Gastrocnemius medialis (tissue), 4 donors: ENCODE measurements around the gene ASTN2. TPM values are rescaled to one million over a fixed set of nuclear protein-coding genes. Genes with fewer than 3 reads are reported as not detected.

ENCODE experiments used
- ATAC-seq, 2 donors: fragments of 150-250 bp; one replicate each; pipeline ENCODE4 v1.9.1; 2016
- DNase-seq, 2 donors: peaks; one replicate each; pipeline ENCODE4 v3.0.0-alpha.2; 2019
- H3K27ac ChIP-seq, 4 donors: fragments of 200-600 bp; sonication (generic); 1 replicate in 1 of 4; 2 replicates in 3 of 4; pipeline ENCODE4 v1.5.1; 2016 to 2018; ENCODE audit warnings: mild to moderate bottlenecking in 2 of 4, moderate library complexity in 1 of 4
- H3K27me3 ChIP-seq, 3 donors: fragments of 200-600 bp; sonication (generic) in 2 of 3; 1 replicate in 1 of 3; 2 replicates in 2 of 3; pipeline versions ENCODE4 v1.5.1 to v1.6.0; 2016 to 2019; ENCODE audit warnings: mild to moderate bottlenecking in 1 of 3, moderate library complexity in 1 of 3
- H3K36me3 ChIP-seq, 2 donors: fragments of 200-600 bp; sonication (generic) in 1 of 2; one replicate each; pipeline ENCODE4 v1.5.1; 2017 to 2018
- H3K4me1 ChIP-seq, 2 donors: fragments of 200-600 bp; sonication (generic) in 1 of 2; one replicate each; pipeline ENCODE4 v1.5.1; 2016 to 2017; ENCODE audit warnings: mild to moderate bottlenecking in 2 of 2
- H3K4me3 ChIP-seq, 4 donors: fragments of 200-600 bp; sonication (generic) in 3 of 4; 1 replicate in 1 of 4; 2 replicates in 3 of 4; pipeline ENCODE4 v1.5.1; 2016 to 2019; ENCODE audit warnings: mild to moderate bottlenecking in 2 of 4
- H3K9me3 ChIP-seq, 3 donors: fragments of 200-600 bp; sonication (generic) in 2 of 3; 1 replicate in 1 of 3; 2 replicates in 2 of 3; pipeline ENCODE4 v1.5.1; 2016 to 2019
- POLR2A ChIP-seq, 2 donors: fragments of 450-650 bp; IDR thresholded peaks; one replicate each; pipeline ENCODE4 v1.6.1; 2017; ENCODE audit warnings: antibody characterized with exemption in 2 of 2, mild to moderate bottlenecking in 2 of 2, moderate library complexity in 2 of 2
- in situ Hi-C, 4 donors: fragments of 200-750 bp; cut with MboI; loops; one replicate each; pipeline versions ENCODE4 v1.15.0 to v1.8.0; 2017; ENCODE audit warnings: low sequenced_read_pairs in 4 of 4
- intact Hi-C: fragments of 100-400 bp; cut with DNase I; formaldehyde crosslinking; loops from one replicate; pipeline ENCODE4 v1.15.1; 2023; ENCODE audit warnings: low total_unique reads
- total RNA-seq, 4 donors: library from RNA; depleted of rRNA; stranded (reverse); fragments of >200 nt; gene quantifications; one replicate each; pipeline versions ENCODE4 v1.1.0 to v1.2.3, GENCODE V29; 2016
- TF ChIP-seq, protein P1 (sequence below), 5 experiments: fragments of 450-650 bp in 3 of 5; fragments of 200-600 bp in 2 of 5; sonication (generic) in 2 of 5; IDR thresholded peaks in 4 of 5; conservative IDR thresholded peaks in 1 of 5; 1 replicate in 4 of 5; 2 replicates in 1 of 5; pipeline ENCODE4 v1.5.1; 2016 to 2019; ENCODE audit warnings: antibody characterized with exemption in 5 of 5, mild to moderate bottlenecking in 3 of 5, moderate library complexity in 3 of 5

Gene ASTN2
- total RNA-seq, 4 donors from 2014 or later = 2.5 to 4.6 (median 3.7) TPM

DNA sequence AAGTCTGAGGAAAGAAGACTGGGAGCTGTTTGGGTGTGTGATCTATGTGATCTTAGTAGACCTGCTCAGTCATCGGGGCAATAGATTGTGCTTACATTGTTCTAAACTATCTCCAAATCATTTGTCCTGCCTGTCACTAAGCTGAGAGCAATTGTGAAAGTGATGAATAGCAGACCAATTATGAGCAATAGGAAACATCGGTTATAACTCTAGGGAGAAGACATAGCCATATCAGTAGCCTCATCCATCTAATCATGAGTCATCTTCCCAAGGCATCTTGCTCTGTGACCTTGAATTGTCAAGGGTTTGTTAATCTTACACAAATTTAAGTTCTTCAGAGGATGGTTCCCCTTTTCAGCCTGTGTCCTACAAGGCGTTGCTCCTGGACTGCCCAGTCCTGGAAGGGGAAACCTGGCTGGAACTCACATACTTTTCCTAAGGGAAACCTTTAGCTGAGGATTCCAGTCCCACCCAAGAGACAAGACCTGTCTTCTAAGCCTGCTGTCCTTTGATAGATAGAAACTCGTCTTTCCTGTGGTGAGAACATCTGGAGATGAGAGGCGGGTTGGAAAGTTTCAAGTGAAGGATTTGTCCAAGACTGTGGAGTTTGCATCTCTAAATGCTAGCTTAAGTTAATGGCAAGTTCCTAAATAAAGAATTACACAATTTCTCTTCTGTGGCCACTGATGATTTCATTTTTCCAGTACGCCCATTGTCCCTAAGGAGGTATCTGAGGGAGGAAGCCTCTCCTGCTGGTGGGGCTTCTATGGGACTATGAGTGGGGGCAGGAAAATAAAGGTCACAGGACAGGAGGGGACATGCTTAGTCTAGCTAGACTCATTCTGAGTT lies 781.6 kb downstream of the ASTN2 start:
- ATAC-seq (peak; percentile 66 to 70), DNase-seq (no peak)
- H3K4me1 ChIP-seq = no peaks in the 10 kb centered on the region
- no peak overlapping the region for H3K4me3 ChIP-seq
- H3K27ac ChIP-seq = peak overlapping the region in 3 of 4 donors; percentile 7 to 54 (median 27)
- in situ Hi-C loops (no loop called here), intact Hi-C loops (no loop called here)
- H3K27me3 ChIP-seq = no peaks in the 10 kb centered on the region
- no peaks in the 10 kb centered on the region for H3K9me3 ChIP-seq
- no peaks in the 10 kb centered on the region for H3K36me3 ChIP-seq
- no peak for TF ChIP-seq POLR2A (IDR thresholded peaks at IDR 0.05)
- TF ChIP-seq, protein P1, sequence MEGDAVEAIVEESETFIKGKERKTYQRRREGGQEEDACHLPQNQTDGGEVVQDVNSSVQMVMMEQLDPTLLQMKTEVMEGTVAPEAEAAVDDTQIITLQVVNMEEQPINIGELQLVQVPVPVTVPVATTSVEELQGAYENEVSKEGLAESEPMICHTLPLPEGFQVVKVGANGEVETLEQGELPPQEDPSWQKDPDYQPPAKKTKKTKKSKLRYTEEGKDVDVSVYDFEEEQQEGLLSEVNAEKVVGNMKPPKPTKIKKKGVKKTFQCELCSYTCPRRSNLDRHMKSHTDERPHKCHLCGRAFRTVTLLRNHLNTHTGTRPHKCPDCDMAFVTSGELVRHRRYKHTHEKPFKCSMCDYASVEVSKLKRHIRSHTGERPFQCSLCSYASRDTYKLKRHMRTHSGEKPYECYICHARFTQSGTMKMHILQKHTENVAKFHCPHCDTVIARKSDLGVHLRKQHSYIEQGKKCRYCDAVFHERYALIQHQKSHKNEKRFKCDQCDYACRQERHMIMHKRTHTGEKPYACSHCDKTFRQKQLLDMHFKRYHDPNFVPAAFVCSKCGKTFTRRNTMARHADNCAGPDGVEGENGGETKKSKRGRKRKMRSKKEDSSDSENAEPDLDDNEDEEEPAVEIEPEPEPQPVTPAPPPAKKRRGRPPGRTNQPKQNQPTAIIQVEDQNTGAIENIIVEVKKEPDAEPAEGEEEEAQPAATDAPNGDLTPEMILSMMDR (IDR thresholded peaks at IDR 0.05 in 4 of 5, conservative IDR thresholded peaks at IDR 0.05 in 1 of 5) = no peak

DNA sequence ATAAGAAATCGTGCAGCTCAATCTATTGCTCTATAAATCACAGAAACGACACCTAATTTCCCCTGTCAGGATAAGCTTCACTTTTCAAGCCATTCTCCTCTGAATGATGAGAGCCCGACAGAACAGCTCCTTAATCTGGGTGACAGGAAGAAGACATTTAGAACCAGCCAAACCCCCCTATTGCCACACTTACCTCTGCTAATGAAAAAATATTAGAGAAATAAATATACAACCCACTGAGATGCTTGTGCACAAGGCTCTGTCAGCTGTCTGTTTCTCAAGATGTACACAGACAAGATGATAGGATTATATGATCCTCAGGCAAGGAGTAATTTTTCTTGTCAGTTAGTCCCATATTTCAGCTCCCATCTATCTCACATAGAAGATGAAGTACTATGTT lies 785.2 kb downstream of the ASTN2 start:
- no peaks in the 10 kb centered on the region for H3K36me3 ChIP-seq
- TF ChIP-seq, protein P1 (IDR thresholded peaks at IDR 0.05 in 4 of 5, conservative IDR thresholded peaks at IDR 0.05 in 1 of 5) = no peak
- no peak for TF ChIP-seq POLR2A (IDR thresholded peaks at IDR 0.05)
- H3K27me3 ChIP-seq = no peaks in the 10 kb centered on the region
- no peak overlapping the region for H3K27ac ChIP-seq
- H3K4me1 ChIP-seq = no peaks in the 10 kb centered on the region
- DNase-seq = no peak
- no peaks in the 10 kb centered on the region for H3K9me3 ChIP-seq
- no peak overlapping the region for H3K4me3 ChIP-seq
- in situ Hi-C loops (no loop called here), intact Hi-C loops (no loop called here)
- no peak for ATAC-seq

DNA sequence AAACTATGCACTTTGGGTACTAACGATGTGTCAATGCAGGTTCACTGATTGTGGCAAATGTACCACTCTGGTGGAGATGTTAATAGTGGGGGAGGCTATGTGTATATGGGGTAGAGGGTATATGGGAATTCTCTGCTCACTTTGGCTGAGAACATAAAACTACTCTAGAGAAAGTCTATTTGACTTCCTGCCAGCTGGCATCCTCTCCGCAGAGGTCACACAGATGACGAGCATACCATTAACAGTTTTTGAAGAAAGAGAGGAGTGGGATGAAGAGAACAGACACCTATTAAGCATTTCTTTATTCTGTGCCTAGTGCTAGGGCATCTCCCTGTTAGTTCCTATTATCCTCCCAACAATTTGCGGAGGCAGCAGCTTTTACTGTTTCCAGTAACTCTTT lies 786.1 kb downstream of the ASTN2 start:
- intact Hi-C loops (no loop called here), in situ Hi-C loops (no loop called here)
- peaks cover 0 to under 1% of the 10 kb centered on the region in 2 donors for H3K4me1 ChIP-seq
- no peak overlapping the region for H3K27ac ChIP-seq
- H3K36me3 ChIP-seq = no peaks in the 10 kb centered on the region
- TF ChIP-seq, protein P1 (IDR thresholded peaks at IDR 0.05 in 4 of 5, conservative IDR thresholded peaks at IDR 0.05 in 1 of 5) = no peak
- TF ChIP-seq POLR2A (IDR thresholded peaks at IDR 0.05) = no peak
- DNase-seq = no peak
- H3K4me3 ChIP-seq = no peak overlapping the region
- ATAC-seq = no peak
- H3K9me3 ChIP-seq = no peaks in the 10 kb centered on the region
- H3K27me3 ChIP-seq = no peaks in the 10 kb centered on the region

DNA sequence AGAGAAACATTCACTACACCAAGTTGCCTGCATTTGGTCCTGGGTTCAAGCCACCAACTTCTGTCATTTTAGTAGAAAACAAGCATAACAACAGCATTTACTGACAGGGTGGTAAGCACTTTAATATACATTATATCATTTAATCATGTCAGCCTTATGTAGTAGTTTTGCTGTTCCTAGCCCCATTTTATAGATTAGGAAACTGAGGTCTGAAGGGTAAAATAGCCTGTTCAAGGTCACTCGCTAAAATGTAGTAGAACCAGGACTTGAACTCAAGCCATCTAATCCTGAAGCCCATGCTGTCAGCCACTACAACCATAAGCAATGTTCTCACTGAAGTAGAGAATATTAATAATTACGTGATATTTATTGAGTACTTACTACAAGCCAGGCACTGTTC lies 787.4 kb downstream of the ASTN2 start:
- in situ Hi-C loops = no loop called here
- TF ChIP-seq POLR2A (IDR thresholded peaks at IDR 0.05) = no peak
- TF ChIP-seq, protein P1 (IDR thresholded peaks at IDR 0.05 in 4 of 5, conservative IDR thresholded peaks at IDR 0.05 in 1 of 5) = no peak
- Histone ChIP-seq H3K27ac (no peak overlapping the region), H3K4me1 (peaks cover 0 to 3% of the 10 kb centered on the region in 2 donors), H3K36me3 (no peaks in the 10 kb centered on the region), H3K4me3 (no peak overlapping the region), H3K27me3 (no peaks in the 10 kb centered on the region), H3K9me3 (no peaks in the 10 kb centered on the region)
- DNase-seq (no peak), ATAC-seq (no peak)
- intact Hi-C loops = no loop called here
